ENCODE data around the gene DPY19L2.

The DPY19L2 gene

GRCh38 chr12:63521706-63522105 is 146.6 kb downstream of the DPY19L2 start:
- ChIA-PET CTCF (no interaction called here), POLR2A (no interaction called here)
- TF ChIP-seq BHLHE40 (IDR thresholded peaks at IDR 0.05; ENCODE audit: borderline replicate concordance) (no peak), NFRKB (IDR thresholded peaks at IDR 0.05) (no peak), CTBP1 (IDR thresholded peaks at IDR 0.05; ENCODE audit: borderline replicate concordance) (no peak), SUZ12 (IDR thresholded peaks at IDR 0.05) (no peak), TARDBP (IDR thresholded peaks at IDR 0.05) (no peak), SP1 (IDR thresholded peaks at IDR 0.05) (no peak), PKNOX1 (IDR thresholded peaks at IDR 0.05) (no peak), ARNT (IDR thresholded peaks at IDR 0.05) (no peak), ZNF384 (IDR thresholded peaks at IDR 0.05) (no peak), ELF4 (IDR thresholded peaks at IDR 0.05) (no peak)
- DNase-seq (ENCODE audit: extremely low spot score), result no peak

All from HEK293T (cell line).